DND-41 (cell line): ENCODE results near the gene MCC.

Experiments used
- ATAC-seq: fragments of 200-7000 bp; cut with Tn5 transposase; 3 replicates; pipeline ENCODE4 v1.9.1; 2021; ENCODE audit warnings: low read depth; ENCODE audit not compliant: insufficient read depth
- DNase-seq: peaks from one replicate; pipeline ENCODE4 v3.0.0-alpha.2; 2020
- H2AFZ ChIP-seq: 2 replicates; pipeline ENCODE4 v1.6.0; 2012; ENCODE audit warnings: low read depth, low read length
- H3K27ac ChIP-seq: 2 replicates; pipeline ENCODE4 v1.5.1; 2012; ENCODE audit warnings: low read length, inconsistent platforms
- H3K27me3 ChIP-seq: fragments of 200-600 bp; sonication (generic); 2 replicates; pipeline ENCODE4 v1.6.0; 2012; ENCODE audit warnings: low read length, mild to moderate bottlenecking, inconsistent platforms; ENCODE audit not compliant: insufficient read depth, poor library complexity
- H3K36me3 ChIP-seq: 2 replicates; pipeline ENCODE4 v1.5.1; 2012; ENCODE audit warnings: low read length, inconsistent platforms; ENCODE audit not compliant: insufficient read depth
- H3K4me1 ChIP-seq: 2 replicates; pipeline ENCODE4 v1.5.1; 2012; ENCODE audit warnings: mild to moderate bottlenecking, low read length; ENCODE audit not compliant: insufficient read depth
- H3K4me2 ChIP-seq: 2 replicates; pipeline ENCODE4 v1.6.0; 2012; ENCODE audit warnings: mild to moderate bottlenecking, moderate library complexity, low read length, inconsistent platforms; ENCODE audit not compliant: insufficient read depth
- H3K4me3 ChIP-seq, 2 experiments: fragments of 200-600 bp in 1 of 2; shearing (Covaris generic) in 1 of 2; 2 replicates each; pipeline ENCODE4 v1.5.1; 2012 to 2016; ENCODE audit warnings: inconsistent platforms in 2 of 2, low read length in 2 of 2, mild to moderate bottlenecking in 2 of 2, low read depth in 1 of 2, moderate library complexity in 1 of 2
- H3K79me2 ChIP-seq: 2 replicates; pipeline ENCODE4 v1.6.0; 2012; ENCODE audit warnings: low read length, inconsistent platforms; ENCODE audit not compliant: insufficient read depth
- H3K9ac ChIP-seq: 2 replicates; pipeline ENCODE4 v1.6.0; 2012; ENCODE audit warnings: low read depth, mild to moderate bottlenecking, inconsistent platforms, low read length, moderate library complexity
- H3K9me3 ChIP-seq: 2 replicates; pipeline ENCODE4 v1.5.1; 2012; ENCODE audit warnings: low read length, moderate library complexity, mild to moderate bottlenecking, inconsistent platforms; ENCODE audit not compliant: insufficient read depth, severe bottlenecking
- H4K20me1 ChIP-seq: 2 replicates; pipeline ENCODE4 v1.6.0; 2012; ENCODE audit warnings: low read length; ENCODE audit not compliant: insufficient read depth
- CTCF ChIP-seq: IDR thresholded peaks from 2 replicates; pipeline ENCODE4 v1.5.1; 2012; ENCODE audit warnings: borderline replicate concordance, low read length, moderate library complexity, mild to moderate bottlenecking; ENCODE audit not compliant: poor library complexity, severe bottlenecking; ENCODE audit errors: extremely low read depth
- EZH2 ChIP-seq: IDR thresholded peaks from 3 replicates; pipeline ENCODE4 v1.6.1; 2012; ENCODE audit warnings: borderline replicate concordance, low read depth, mild to moderate bottlenecking, moderate library complexity, low read length, inconsistent platforms; ENCODE audit not compliant: severe bottlenecking

MCC gene

DNA sequence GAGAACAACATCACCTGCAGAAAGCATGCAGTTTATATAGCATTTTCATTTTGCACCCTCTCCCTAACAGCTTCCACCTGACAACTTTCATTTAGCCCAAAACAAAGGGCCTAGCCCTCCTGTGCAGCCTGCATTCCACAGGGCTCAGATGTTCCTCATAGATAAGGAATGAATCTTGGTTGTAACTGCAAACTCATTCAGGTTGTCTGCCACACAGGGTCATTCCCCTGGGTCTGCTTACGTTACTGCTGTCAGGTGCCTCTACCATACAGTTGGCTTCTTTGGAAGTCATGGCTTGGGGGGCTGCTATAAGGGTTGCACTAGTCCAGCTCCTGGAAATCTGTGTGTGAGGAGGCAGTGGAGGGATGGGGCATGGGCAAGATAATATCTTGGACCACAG lies 514.3 kb downstream of the MCC start:
- H3K79me2 ChIP-seq = peaks cover 23% of the 10 kb centered on the region
- peaks cover 6% of the 10 kb centered on the region; the same call in 1 of the 2 replicates for H4K20me1 ChIP-seq
- no peak overlapping the region for H3K4me2 ChIP-seq
- ATAC-seq = no peak
- H3K4me3 ChIP-seq = no peak overlapping the region
- no peak for TF ChIP-seq CTCF
- TF ChIP-seq EZH2 = no peak
- no peak overlapping the region for H3K27ac ChIP-seq
- H3K27me3 ChIP-seq = no peaks in the 10 kb centered on the region
- H3K4me1 ChIP-seq = peaks cover 23% of the 10 kb centered on the region
- H3K36me3 ChIP-seq = peaks cover 3% of the 10 kb centered on the region; the same call in 1 of the 2 replicates
- DNase-seq = no peak
- no peaks in the 10 kb centered on the region for H3K9me3 ChIP-seq
- no peak overlapping the region for H3K9ac ChIP-seq
- H2AFZ ChIP-seq = peak overlapping the region; percentile 18; the same call in 1 of the 2 replicates

DNA sequence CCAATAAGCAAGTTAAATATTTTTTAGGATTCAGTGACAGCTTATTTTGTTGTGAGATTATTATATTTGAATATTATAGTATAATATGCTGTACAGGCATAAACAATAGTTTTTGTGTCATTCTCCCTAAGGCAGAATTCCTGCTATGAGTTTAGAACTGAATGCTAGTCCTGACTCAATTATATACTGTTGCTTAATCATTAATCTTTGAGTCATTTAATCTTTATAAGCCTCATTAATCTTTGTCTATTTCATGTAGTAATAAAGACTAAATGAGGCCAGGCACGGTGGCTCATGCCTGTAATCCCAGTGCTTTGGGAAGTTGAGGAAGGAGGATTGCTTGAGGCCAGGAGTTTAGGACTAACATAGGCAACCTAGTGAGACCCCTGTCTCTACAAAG lies 515.2 kb downstream of the MCC start:
- Histone ChIP-seq H3K4me2 (no peak overlapping the region), H2AFZ (no peak overlapping the region), H3K79me2 (peaks cover 14% of the 10 kb centered on the region), H3K4me3 (no peak overlapping the region), H3K27me3 (no peaks in the 10 kb centered on the region), H3K27ac (no peak overlapping the region), H3K36me3 (peaks cover under 1% of the 10 kb centered on the region; the same call in 1 of the 2 replicates), H3K9ac (no peak overlapping the region), H3K9me3 (no peaks in the 10 kb centered on the region), H3K4me1 (peaks cover 14% of the 10 kb centered on the region), H4K20me1 (peaks cover under 1% of the 10 kb centered on the region; the same call in 1 of the 2 replicates)
- TF ChIP-seq CTCF (no peak), EZH2 (no peak)
- ATAC-seq (no peak), DNase-seq (no peak)
